SK-N-SH (cell line): ENCODE measurements around the gene WDCP. TPM values are rescaled to one million over a fixed set of nuclear protein-coding genes. Genes with fewer than 3 reads are reported as not detected.

Source experiments
- CTCF ChIA-PET: fragments of 300-600, 350-600 bp; formaldehyde crosslinking; extraction: SDS; loops from one replicate; lab custom pipeline; 2021; lab: Yijun Ruan, JAX
- POLR2A ChIA-PET: fragments of 350-600 bp; sonication (Branson Sonifier 250); formaldehyde crosslinking; extraction: SDS; loops from one replicate; lab custom pipeline; 2020; ENCODE audit warnings: antibody characterized with exemption, inconsistent platforms; lab: Yijun Ruan, JAX
- DNase-seq: peaks from one replicate; pipeline ENCODE4 v3.0.0; 2012
- H2AFZ ChIP-seq: fragments of 200-600 bp; sonication (generic); 2 replicates; pipeline ENCODE4 v1.8.1; 2016; ENCODE audit warnings: antibody characterized with exemption, mild to moderate bottlenecking, low read depth
- H3F3A ChIP-seq: fragments of 200-600 bp; sonication (generic); replicated peaks from 2 replicates; pipeline ENCODE3; 2016; ENCODE audit warnings: antibody characterized with exemption, mild to moderate bottlenecking; ENCODE audit not compliant: insufficient read depth
- H3K27ac ChIP-seq, 2 experiments: fragments of 200-500 bp in 1 of 2; fragments of 200-600 bp in 1 of 2; sonication (Bioruptor generic) in 1 of 2; sonication (generic), shearing (Covaris generic) in 1 of 2; 2 replicates each; pipeline versions ENCODE4 v1.5.1 to v1.6.1; 2014 to 2016; ENCODE audit warnings: low read depth in 2 of 2, inconsistent platforms in 1 of 2, low read length in 1 of 2, mild to moderate bottlenecking in 1 of 2, mixed read lengths in 1 of 2
- H3K27me3 ChIP-seq: fragments of 200-600 bp; sonication (generic), shearing (Covaris generic); 2 replicates; pipeline ENCODE4 v1.6.1; 2016; ENCODE audit warnings: mixed run types; ENCODE audit not compliant: insufficient read depth
- H3K36me3 ChIP-seq, 2 experiments: fragments of 200-500 bp in 1 of 2; fragments of 200-600 bp in 1 of 2; sonication (Bioruptor generic) in 1 of 2; sonication (generic) in 1 of 2; replicated peaks in 1 of 2; 2 replicates each; pipeline versions ENCODE3 to v1.5.1; 2014 to 2016; ENCODE audit warnings: low read length in 1 of 2, mild to moderate bottlenecking in 1 of 2; ENCODE audit not compliant: insufficient read depth in 2 of 2, control insufficient read depth in 1 of 2
- H3K4me1 ChIP-seq, 2 experiments: fragments of 200-500 bp in 1 of 2; fragments of 200-600 bp in 1 of 2; sonication (Bioruptor generic) in 1 of 2; sonication (generic), shearing (Covaris generic) in 1 of 2; 2 replicates each; pipeline versions ENCODE4 v1.5.1 to v1.6.1; 2014 to 2016; ENCODE audit warnings: low read depth in 1 of 2, low read length in 1 of 2, mixed run types in 1 of 2; ENCODE audit not compliant: insufficient read depth in 2 of 2, control insufficient read depth in 1 of 2
- H3K4me2 ChIP-seq: fragments of 200-600 bp; sonication (generic), shearing (Covaris generic); 2 replicates; pipeline ENCODE4 v1.6.1; 2017; ENCODE audit warnings: mixed run types
- H3K4me3 ChIP-seq, 2 experiments: fragments of 200-500 bp in 1 of 2; fragments of 200-600 bp in 1 of 2; sonication (Bioruptor generic) in 1 of 2; sonication (generic), shearing (Covaris generic) in 1 of 2; 2 replicates each; pipeline versions ENCODE4 v1.5.1 to v1.8.1; 2014 to 2016; ENCODE audit warnings: low read depth in 2 of 2, inconsistent platforms in 1 of 2, low read length in 1 of 2, mild to moderate bottlenecking in 1 of 2, mixed read lengths in 1 of 2, moderate library complexity in 1 of 2
- H3K79me2 ChIP-seq: fragments of 200-600 bp; sonication (generic); 2 replicates; pipeline ENCODE4 v1.8.1; 2017; ENCODE audit warnings: mild to moderate bottlenecking; ENCODE audit not compliant: insufficient read depth
- H3K9ac ChIP-seq: fragments of 200-600 bp; sonication (generic); 2 replicates; pipeline ENCODE4 v1.6.1; 2017; ENCODE audit warnings: mixed run types
- H3K9me2 ChIP-seq: fragments of 200-600 bp; sonication (generic); 2 replicates; pipeline ENCODE4 v1.6.1; 2017; ENCODE audit warnings: mixed run types
- H3K9me3 ChIP-seq: fragments of 200-600 bp; sonication (generic); 2 replicates; pipeline ENCODE4 v1.6.1; 2017; ENCODE audit warnings: mixed run types, mild to moderate bottlenecking, moderate library complexity
- H4K20me1 ChIP-seq: fragments of 200-600 bp; sonication (generic); 2 replicates; pipeline ENCODE4 v1.6.1; 2017; ENCODE audit warnings: mild to moderate bottlenecking, mixed run types; ENCODE audit not compliant: insufficient read depth
- CHD2 ChIP-seq: fragments of 150-350 bp; IDR thresholded peaks from 2 replicates; pipeline ENCODE4 v1.6.1; 2018; ENCODE audit warnings: low read length; ENCODE audit not compliant: partially characterized antibody
- CTCF ChIP-seq: fragments of 200-600 bp; sonication (generic); IDR thresholded peaks from 2 replicates; pipeline ENCODE4 v1.6.1; 2017; ENCODE audit warnings: antibody characterized with exemption, mild to moderate bottlenecking, moderate library complexity
- ELF1 ChIP-seq: IDR thresholded peaks from 2 replicates; pipeline ENCODE4 v1.4.0; 2012
- FOSL2 ChIP-seq: IDR thresholded peaks from 2 replicates; pipeline ENCODE4 v1.4.0; 2012; ENCODE audit warnings: low read depth, mild to moderate bottlenecking, moderate library complexity, borderline replicate concordance
- FOXM1 ChIP-seq: IDR thresholded peaks from 2 replicates; pipeline ENCODE4 v1.4.0; 2012; ENCODE audit warnings: low read depth, mild to moderate bottlenecking
- GATA2 ChIP-seq: sonication (generic); formaldehyde crosslinking; IDR thresholded peaks from 2 replicates; pipeline ENCODE4 v1.5.0; 2020; ENCODE audit warnings: mild to moderate bottlenecking, missing genetic modification reagents
- MEF2A ChIP-seq: IDR thresholded peaks from 2 replicates; pipeline ENCODE4 v1.4.0; 2012; ENCODE audit warnings: low read depth, borderline replicate concordance
- NFIC ChIP-seq: IDR thresholded peaks from 2 replicates; pipeline ENCODE4 v1.4.0; 2012; ENCODE audit warnings: borderline replicate concordance
- RAD21 ChIP-seq: IDR thresholded peaks from 2 replicates; pipeline ENCODE4 v1.6.1; 2012; ENCODE audit warnings: mild to moderate bottlenecking, low read length
- REST ChIP-seq: IDR thresholded peaks from 2 replicates; pipeline ENCODE4 v1.6.1; 2012; ENCODE audit warnings: mild to moderate bottlenecking, low read depth, low read length, moderate library complexity
- RXRA ChIP-seq: IDR thresholded peaks from 2 replicates; pipeline ENCODE4 v1.4.0; 2012; ENCODE audit warnings: low read depth, mild to moderate bottlenecking, borderline replicate concordance
- SIN3A ChIP-seq: IDR thresholded peaks from 2 replicates; pipeline ENCODE4 v1.6.1; 2012; ENCODE audit warnings: low read depth, mild to moderate bottlenecking, low read length, moderate library complexity, borderline replicate concordance
- SMC3 ChIP-seq: IDR thresholded peaks from 2 replicates; pipeline ENCODE4 v1.6.1; 2012; ENCODE audit warnings: low read depth, low read length, improper control_type of control experiment
- TCF12 ChIP-seq: IDR thresholded peaks from 2 replicates; pipeline ENCODE4 v1.4.0; 2012
- USF1 ChIP-seq: IDR thresholded peaks from 2 replicates; pipeline ENCODE4 v1.4.0; 2012; ENCODE audit warnings: low read depth, borderline replicate concordance
- YY1 ChIP-seq: IDR thresholded peaks from 2 replicates; pipeline ENCODE4 v1.4.0; 2012; ENCODE audit warnings: low read depth, mild to moderate bottlenecking
- WGBS: methylation state at CpG from one replicate; pipeline ENCODE4 v1.1.6; 2017; ENCODE audit warnings: low lambda C conversion rate; 5-methylcytosine and 5-hydroxymethylcytosine counted together
- polyA plus RNA-seq, 3 experiments: library from polyadenylated mRNA; depleted of rRNA; stranded (reverse); fragments of >200 nt; gene quantifications; 2 replicates each; pipeline ENCODE4 v1.2.3, GENCODE V29; 2012
- TF ChIP-seq, protein P1 (sequence below): fragments of 150-350 bp; IDR thresholded peaks from 2 replicates; pipeline ENCODE4 v1.6.1; 2017; ENCODE audit warnings: antibody characterized with exemption, low read length, low read depth, borderline replicate concordance
- TF ChIP-seq, protein P2 (sequence below): IDR thresholded peaks from 2 replicates; pipeline ENCODE4; 2012

WDCP gene
- polyA plus RNA-seq, 1 of the 3 experiments (the other 2 are of a cell fraction): 7.1 TPM

DNA sequence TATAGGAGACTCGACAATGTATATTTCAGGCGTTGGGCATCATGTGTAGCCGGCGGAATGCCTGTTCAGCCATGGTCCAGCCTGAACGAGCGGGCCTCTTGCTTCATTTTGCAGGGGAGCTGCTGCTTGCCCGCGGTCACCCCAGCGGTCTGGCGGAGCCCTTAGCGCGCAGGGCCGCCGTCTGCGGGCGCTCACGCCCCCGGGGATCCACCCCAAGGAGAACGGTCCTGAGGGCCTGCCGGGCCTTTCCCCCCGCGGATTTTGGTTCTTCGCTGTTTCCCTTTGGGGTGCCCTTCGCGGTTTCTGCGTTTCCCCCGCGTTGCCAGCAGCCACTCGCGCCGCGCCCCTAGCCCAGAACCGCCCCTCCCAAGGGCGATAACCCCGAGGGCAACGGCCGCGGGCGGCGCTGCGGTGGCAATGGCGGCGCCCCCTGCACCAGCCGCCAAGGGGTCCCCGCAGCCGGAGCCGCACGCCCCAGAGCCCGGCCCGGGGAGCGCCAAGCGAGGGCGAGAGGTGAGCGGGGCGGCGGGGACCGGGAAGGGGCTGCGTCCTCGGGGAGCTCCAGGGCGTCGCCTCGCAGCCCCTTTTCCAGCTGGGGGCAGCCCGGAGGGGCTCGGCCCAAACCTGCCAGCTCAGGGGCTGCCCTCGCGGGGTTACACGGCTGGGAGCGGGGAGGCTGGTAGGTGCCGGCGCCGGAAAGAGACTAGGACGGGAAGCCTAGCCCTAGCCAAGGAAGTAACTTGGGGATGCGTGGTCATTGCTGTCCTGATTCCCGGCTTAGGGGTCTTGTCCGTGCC is 37.3 kb downstream of the WDCP start, which contains the start of gene MFSD2B:
Gene MFSD2B (plus strand): TSS at position 406 of the 797 bp plus-strand sequence. CDS start 12 bp downstream, at position 418.
- H3F3A ChIP-seq: peaks cover 1% of the 10 kb centered on the region
- TF ChIP-seq MEF2A: no peak
- TF ChIP-seq, protein P1, sequence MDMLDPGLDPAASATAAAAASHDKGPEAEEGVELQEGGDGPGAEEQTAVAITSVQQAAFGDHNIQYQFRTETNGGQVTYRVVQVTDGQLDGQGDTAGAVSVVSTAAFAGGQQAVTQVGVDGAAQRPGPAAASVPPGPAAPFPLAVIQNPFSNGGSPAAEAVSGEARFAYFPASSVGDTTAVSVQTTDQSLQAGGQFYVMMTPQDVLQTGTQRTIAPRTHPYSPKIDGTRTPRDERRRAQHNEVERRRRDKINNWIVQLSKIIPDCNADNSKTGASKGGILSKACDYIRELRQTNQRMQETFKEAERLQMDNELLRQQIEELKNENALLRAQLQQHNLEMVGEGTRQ: no peak
- TF ChIP-seq TCF12: no peak
- H3K27me3 ChIP-seq: no peaks in the 10 kb centered on the region
- no peaks in the 10 kb centered on the region for H4K20me1 ChIP-seq
- ChIA-PET CTCF (interaction anchor here (0.6 to 2.1 kb wide), 6 partner anchors 12 to 494 kb away, joined by 3 to 5 read pairs (median 4); partner anchors contain the start of gene ATAD2B), POLR2A (no interaction called here)
- peak; percentile 86 for DNase-seq
- no peak within 1 kb of the TSS for H3K9ac ChIP-seq
- H3K4me3 ChIP-seq: peak within 1 kb of the TSS; percentile 8 to 43; a peak in 3 of 4 replicates
- H3K36me3 ChIP-seq: peaks cover 0 to 3% of the 10 kb centered on the region in 2 experiments
- H3K9me3 ChIP-seq: no peaks in the 10 kb centered on the region
- 31% methylated on average over 57 of the region's 75 CpGs for WGBS
- peak within 1 kb of the TSS; percentile 56; the same call in 1 of the 2 replicates for H2AFZ ChIP-seq
- H3K79me2 ChIP-seq: no peaks in the 10 kb centered on the region
- no peak within 1 kb of the TSS for H3K27ac ChIP-seq
- H3K9me2 ChIP-seq: no peaks in the 10 kb centered on the region
- H3K4me2 ChIP-seq: peak within 1 kb of the TSS; percentile 39; the same call in 1 of the 2 replicates
- H3K4me1 ChIP-seq: peaks cover 0 to 7% of the 10 kb centered on the region in 2 experiments; a peak in 1 of 4 replicates

GRCh38 chr2:24009367-24009679 is 37.9 kb downstream of the WDCP start:
- no peak for DNase-seq
- Histone ChIP-seq H3K4me1 (peaks cover 0 to 7% of the 10 kb centered on the region in 2 experiments; a peak in 1 of 4 replicates), H3K36me3 (peaks cover 0 to 4% of the 10 kb centered on the region in 2 experiments), H3K9me2 (no peaks in the 10 kb centered on the region), H3K27ac (no peak overlapping the region), H4K20me1 (no peaks in the 10 kb centered on the region), H3K9me3 (no peaks in the 10 kb centered on the region), H3K79me2 (no peaks in the 10 kb centered on the region), H2AFZ (no peak overlapping the region; the same call in 1 of the 2 replicates), H3K27me3 (no peaks in the 10 kb centered on the region), H3F3A (peaks cover 4% of the 10 kb centered on the region), H3K9ac (no peak overlapping the region), H3K4me3 (peak overlapping the region in 1 of 2 experiments; percentile 43; a peak in 1 of 4 replicates), H3K4me2 (no peak overlapping the region)
- CTCF ChIA-PET: interaction anchor here (1.0 to 2.1 kb wide), 4 partner anchors 11 to 83 kb away, joined by 3 to 5 read pairs (median 4); partner anchors contain the start of gene ATAD2B
- WGBS: 88% methylated on average over 9 of the region's 9 CpGs
- POLR2A ChIA-PET: no interaction called here
- TF ChIP-seq TCF12 (no peak), YY1 (no peak), FOXM1 (no peak), SMC3 (no peak), CHD2 (no peak), FOSL2 (no peak), CTCF (no peak), REST (no peak), USF1 (no peak), RXRA (no peak), ELF1 (no peak), SIN3A (no peak), NFIC (no peak), RAD21 (no peak), GATA2 (no peak), MEF2A (no peak)
- TF ChIP-seq, protein P2, sequence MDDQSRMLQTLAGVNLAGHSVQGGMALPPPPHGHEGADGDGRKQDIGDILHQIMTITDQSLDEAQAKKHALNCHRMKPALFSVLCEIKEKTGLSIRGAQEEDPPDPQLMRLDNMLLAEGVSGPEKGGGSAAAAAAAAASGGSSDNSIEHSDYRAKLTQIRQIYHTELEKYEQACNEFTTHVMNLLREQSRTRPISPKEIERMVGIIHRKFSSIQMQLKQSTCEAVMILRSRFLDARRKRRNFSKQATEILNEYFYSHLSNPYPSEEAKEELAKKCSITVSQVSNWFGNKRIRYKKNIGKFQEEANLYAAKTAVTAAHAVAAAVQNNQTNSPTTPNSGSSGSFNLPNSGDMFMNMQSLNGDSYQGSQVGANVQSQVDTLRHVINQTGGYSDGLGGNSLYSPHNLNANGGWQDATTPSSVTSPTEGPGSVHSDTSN: no peak
